Measurements from ENCODE around the gene CEBPE. TPM values are rescaled to one million over a fixed set of nuclear protein-coding genes. Genes with fewer than 3 reads are reported as not detected.
A peak's percentile ranks its signal among the peaks of the same experiment; 100 is the strongest.

The CEBPE gene
- total RNA-seq, 2 donors from 2014 or later = not detected

- no peaks in the 10 kb centered on the region for H3K9me3 ChIP-seq
- DNase-seq (no peak), ATAC-seq (no peak)
- H3K4me1 ChIP-seq = peaks cover 17% of the 10 kb centered on the region
- no peaks in the 10 kb centered on the region for H3K36me3 ChIP-seq (replicated peaks in 1 of 2; ENCODE audit: insufficient read depth in 1 of 2, low read depth in 2 of 2)
- intact Hi-C loops (cut with DNase I) = no loop called here
- no peak overlapping the region for H3K27ac ChIP-seq
- H3K27me3 ChIP-seq = no peaks in the 10 kb centered on the region
- H3K4me3 ChIP-seq = no peak overlapping the region
- TF ChIP-seq POLR2A (IDR thresholded peaks at IDR 0.05) (no peak), CTCF (IDR thresholded peaks at IDR 0.05) (no peak)
- 81 to 85% methylated on average over 4 of the region's 4 CpGs for WGBS, 2 donors
Measured at GRCh38 chr14:23142826-23143225, 23.8 kb upstream of the CEBPE start.

GRCh38 chr14:23141706-23142444 lies 22.8 kb upstream of the CEBPE start:
- ATAC-seq (peak; percentile 98), DNase-seq (peak; percentile 78 to 85 (median 82))
- H3K9me3 ChIP-seq = no peaks in the 10 kb centered on the region
- TF ChIP-seq CTCF (IDR thresholded peaks at IDR 0.05) (no peak), POLR2A (IDR thresholded peaks at IDR 0.05) (no peak)
- H3K27ac ChIP-seq = peak overlapping the region in 2 of 4 donors; percentile 32 to 42
- no peaks in the 10 kb centered on the region for H3K36me3 ChIP-seq (replicated peaks in 1 of 2; ENCODE audit: insufficient read depth in 1 of 2, low read depth in 2 of 2)
- WGBS, 2 donors = 56 to 57% methylated on average over 7 of the region's 7 CpGs
- H3K4me3 ChIP-seq = no peak overlapping the region
- H3K4me1 ChIP-seq = peaks cover 13% of the 10 kb centered on the region
- intact Hi-C loops (cut with DNase I) = no loop called here
- H3K27me3 ChIP-seq = no peaks in the 10 kb centered on the region

DNA sequence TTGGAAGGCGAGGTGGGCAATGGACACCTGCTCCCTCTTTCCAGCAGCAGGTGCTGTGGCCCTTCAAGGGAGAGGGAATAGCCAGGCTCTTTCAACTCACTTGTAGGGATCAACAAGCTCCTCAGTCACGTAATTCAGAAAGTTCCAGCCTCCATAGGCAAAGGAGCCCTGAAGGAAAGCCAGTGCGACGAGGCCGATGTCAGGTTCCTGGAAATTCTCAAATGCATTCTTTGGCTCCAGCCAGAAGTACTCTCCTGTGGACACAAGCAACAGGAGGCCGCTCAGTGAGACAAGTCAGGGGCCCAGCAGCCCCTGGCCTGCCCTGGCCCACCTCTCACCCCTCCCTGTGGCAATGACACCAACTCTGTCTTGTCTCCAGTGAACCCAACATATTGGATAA lies 21.3 kb upstream of the CEBPE start:
- H3K36me3 ChIP-seq (replicated peaks in 1 of 2; ENCODE audit: insufficient read depth in 1 of 2, low read depth in 2 of 2) = no peaks in the 10 kb centered on the region
- no peak overlapping the region for H3K27ac ChIP-seq
- no peak overlapping the region for H3K4me3 ChIP-seq
- no peaks in the 10 kb centered on the region for H3K27me3 ChIP-seq
- DNase-seq (no peak), ATAC-seq (no peak)
- no peaks in the 10 kb centered on the region for H3K9me3 ChIP-seq
- TF ChIP-seq POLR2A (IDR thresholded peaks at IDR 0.05) = no peak
- TF ChIP-seq CTCF (IDR thresholded peaks at IDR 0.05) = no peak
- intact Hi-C loops (cut with DNase I) = no loop called here
- 93 to 96% methylated on average over 6 of the region's 6 CpGs for WGBS, 2 donors
- H3K4me1 ChIP-seq = peaks cover 7% of the 10 kb centered on the region

DNA sequence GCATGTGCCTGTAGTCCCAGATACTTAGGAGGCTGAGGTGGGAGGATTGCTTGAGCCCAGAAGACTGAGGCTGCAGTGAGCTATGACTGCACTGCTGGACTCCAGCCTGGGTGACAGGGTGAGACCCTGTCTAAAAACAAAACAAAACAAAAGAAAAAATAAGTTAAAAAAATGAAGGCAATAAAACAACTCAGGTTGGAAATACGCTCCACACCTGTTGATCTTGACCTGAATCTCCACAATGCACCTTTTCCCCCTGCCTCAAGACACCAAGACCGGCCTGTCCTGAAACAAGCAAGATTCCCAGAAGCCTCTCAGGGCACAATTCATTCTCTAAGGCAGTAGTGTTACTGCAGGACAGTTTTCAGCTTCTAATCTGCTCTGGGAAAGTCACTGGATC lies 20.8 kb upstream of the CEBPE start:
- 83 to 97% methylated on average over 2 of the region's 2 CpGs for WGBS, 2 donors
- H3K36me3 ChIP-seq (replicated peaks in 1 of 2; ENCODE audit: insufficient read depth in 1 of 2, low read depth in 2 of 2) = no peaks in the 10 kb centered on the region
- no peaks in the 10 kb centered on the region for H3K27me3 ChIP-seq

More for the DNA sequence above, 20.8 kb upstream of the CEBPE start:
- H3K4me1 ChIP-seq = peaks cover 7% of the 10 kb centered on the region
- no peak overlapping the region for H3K27ac ChIP-seq
- H3K4me3 ChIP-seq = no peak overlapping the region
- TF ChIP-seq CTCF (IDR thresholded peaks at IDR 0.05) = no peak
- no peak for TF ChIP-seq POLR2A (IDR thresholded peaks at IDR 0.05)
- no peak for ATAC-seq
- intact Hi-C loops (cut with DNase I) = no loop called here
- DNase-seq = no peak
- H3K9me3 ChIP-seq = no peaks in the 10 kb centered on the region

Measured in body of pancreas (tissue), 4 donors.